Measurements from ENCODE around the gene CCNI.
"Not testable (repeated sequence)": the region's sequence is repeated elsewhere in the genome, so short reads cannot be mapped to it uniquely, and the experiment has no call there.

Gene CCNI

GRCh38 chr4:77082886-77083608 lies 7.3 kb upstream of the CCNI start:
- DNase-seq (ENCODE audit: low read depth in 2 of 2), result no peak

- DNase-seq (ENCODE audit: low read depth in 2 of 2), result not testable (repeated sequence)
These were observed 5.0 kb upstream of the CCNI start for GRCh38 chr4:77080806-77081205.

- DNase-seq (ENCODE audit: low read depth in 2 of 2), result no peak
These were observed 3.5 kb upstream of the CCNI start for GRCh38 chr4:77079281-77079680.

- DNase-seq (ENCODE audit: low read depth in 2 of 2), result no peak
These were observed 2.6 kb upstream of the CCNI start for GRCh38 chr4:77078401-77078800.

GRCh38 chr4:77076889-77077635 lies 1.3 kb upstream of the CCNI start:
- no peak for DNase-seq (ENCODE audit: low read depth in 2 of 2)

- peak; percentile 63 to 68 for DNase-seq (ENCODE audit: low read depth in 2 of 2)
These were observed 571 bp downstream of the CCNI start for GRCh38 chr4:77074981-77075855.

- no peak for DNase-seq (ENCODE audit: low read depth in 2 of 2)
These were observed 1.4 kb downstream of the CCNI start for GRCh38 chr4:77074381-77074831.

GRCh38 chr4:77073981-77074380 lies 1.8 kb downstream of the CCNI start:
- DNase-seq (ENCODE audit: low read depth in 2 of 2), result no peak

- no peak for DNase-seq (ENCODE audit: low read depth in 2 of 2)
These were observed 2.5 kb downstream of the CCNI start for GRCh38 chr4:77073106-77073809.

- peak in 1 of 2 donors; percentile 27 for DNase-seq (ENCODE audit: low read depth in 2 of 2)
These were observed 3.5 kb downstream of the CCNI start for GRCh38 chr4:77072195-77072753.

- DNase-seq (ENCODE audit: low read depth in 2 of 2), result not testable (repeated sequence)
These were observed 6.3 kb downstream of the CCNI start for GRCh38 chr4:77069514-77069913.

- no peak for DNase-seq (ENCODE audit: low read depth in 2 of 2)
These were observed 10.4 kb downstream of the CCNI start for GRCh38 chr4:77065382-77065781.

- no peak for DNase-seq (ENCODE audit: low read depth in 2 of 2)
These were observed 12.9 kb downstream of the CCNI start for GRCh38 chr4:77062856-77063255.

- DNase-seq (ENCODE audit: low read depth in 2 of 2), result peak; percentile 59 to 60
These were observed 23.4 kb downstream of the CCNI start for GRCh38 chr4:77052352-77052751.

- no peak for DNase-seq (ENCODE audit: low read depth in 2 of 2)
These were observed 24.8 kb downstream of the CCNI start for GRCh38 chr4:77050962-77051361.

- DNase-seq (ENCODE audit: low read depth in 2 of 2), result no peak
These were observed 28.8 kb downstream of the CCNI start for GRCh38 chr4:77047037-77047436.

- no peak for DNase-seq (ENCODE audit: low read depth in 2 of 2)
These were observed 30.3 kb downstream of the CCNI start for GRCh38 chr4:77045490-77045889.

GRCh38 chr4:77044461-77045150 lies 31.2 kb downstream of the CCNI start:
- DNase-seq (ENCODE audit: low read depth in 2 of 2), result no peak

GRCh38 chr4:77043507-77044136 lies 32.2 kb downstream of the CCNI start:
- no peak for DNase-seq (ENCODE audit: low read depth in 2 of 2)

All from stimulated activated CD4-positive, alpha-beta T cell treated with anti-CD3 and anti-CD28 coated beads, Interleukin-1b, Interleukin-23, amount 100 ng/mL, for 4 hours (primary cell).